Tibial nerve (tissue), 4 donors: ENCODE results near the gene RAB40AL. TPM values are rescaled to one million over a fixed set of nuclear protein-coding genes. Genes with fewer than 3 reads are reported as not detected.
"Not testable (repeated sequence)": the region's sequence is repeated elsewhere in the genome, so short reads cannot be mapped to it uniquely, and the experiment has no call there.

Experiments used
- DNase-seq, 2 donors: peaks; one replicate each; pipeline ENCODE4 v3.0.0-alpha.2; 2019; ENCODE audit warnings: low spot score in 2 of 2
- H3K27ac ChIP-seq, 4 donors: fragments of 200-600 bp; sonication (generic) in 3 of 4; one replicate each; pipeline ENCODE4 v1.5.1; 2017 to 2019; ENCODE audit warnings: mild to moderate bottlenecking in 1 of 4
- H3K27me3 ChIP-seq, 2 donors: fragments of 200-600 bp; sonication (generic) in 1 of 2; one replicate each; pipeline versions ENCODE4 v1.5.1 to v1.6.0; 2017 to 2019
- H3K36me3 ChIP-seq, 3 donors: fragments of 200-600 bp; sonication (generic); one replicate each; pipeline ENCODE4 v1.5.1; 2018 to 2019
- H3K4me1 ChIP-seq, 4 donors: fragments of 200-600 bp; sonication (generic) in 3 of 4; one replicate each; pipeline ENCODE4 v1.5.1; 2017 to 2019
- H3K4me3 ChIP-seq, 4 donors: fragments of 200-600 bp; sonication (generic) in 3 of 4; one replicate each; pipeline ENCODE4 v1.5.1; 2017 to 2019; ENCODE audit warnings: mild to moderate bottlenecking in 1 of 4, moderate library complexity in 1 of 4
- H3K9me3 ChIP-seq, 4 donors: fragments of 200-600 bp; sonication (generic) in 3 of 4; one replicate each; pipeline ENCODE4 v1.5.1; 2017 to 2019
- EP300 ChIP-seq, 2 donors: sonication (generic); formaldehyde crosslinking; IDR thresholded peaks; one replicate each; pipeline ENCODE4 v1.6.1; 2017; ENCODE audit warnings: antibody characterized with exemption in 2 of 2, mild to moderate bottlenecking in 1 of 2
- POLR2A ChIP-seq, 2 donors: fragments of 450-650 bp; IDR thresholded peaks; one replicate each; pipeline ENCODE4 v1.6.1; 2017; ENCODE audit warnings: antibody characterized with exemption in 2 of 2, mild to moderate bottlenecking in 2 of 2, moderate library complexity in 2 of 2
- WGBS, 2 donors: methylation state at CpG; one replicate each; pipeline ENCODE4 v1.1.5; 2018; 5-methylcytosine and 5-hydroxymethylcytosine counted together
- total RNA-seq, 4 donors: library from RNA; depleted of rRNA; stranded (reverse); fragments of >200 nt; gene quantifications; one replicate each; pipeline ENCODE4 v1.1.0, GENCODE V29; 2016
- TF ChIP-seq, protein P1 (sequence below), 5 experiments: fragments of 200-600 bp in 3 of 5; fragments of 450-650 bp in 2 of 5; sonication (generic) in 3 of 5; IDR thresholded peaks; one replicate each; pipeline ENCODE4 v1.5.1; 2016 to 2019; ENCODE audit warnings: antibody characterized with exemption in 5 of 5, mild to moderate bottlenecking in 3 of 5, moderate library complexity in 2 of 5

RAB40AL gene
- total RNA-seq: 1 to 10 TPM in 3 of 4 donors, not detected in 1; 1.4 to 3.3 (median 2.4) TPM

DNA sequence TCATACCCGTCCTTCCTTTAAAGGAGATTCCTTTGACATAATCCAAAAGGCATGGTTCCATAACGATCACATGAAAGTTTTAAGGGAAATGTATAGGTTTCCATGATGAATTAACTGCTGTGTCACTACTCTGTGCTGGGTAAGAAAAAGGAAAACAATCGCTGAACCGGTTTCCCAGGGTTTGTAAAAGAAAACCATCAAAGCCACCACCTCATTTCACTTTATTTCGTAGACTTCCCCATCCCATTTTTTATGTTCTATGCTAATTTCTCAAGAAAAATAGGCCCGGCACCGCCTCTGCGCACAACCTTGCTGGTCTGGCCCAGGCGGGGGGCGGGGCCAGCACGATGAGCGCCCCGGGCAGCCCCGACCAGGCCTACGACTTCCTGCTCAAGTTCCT lies at the start of gene RAB40AL:
Gene RAB40AL, plus strand, starts transcription at position 301 of the 400 bp plus-strand sequence. Its CDS starts 47 bp downstream, at position 348.
- DNase-seq, H3K27me3 ChIP-seq, H3K4me1 ChIP-seq, H3K9me3 ChIP-seq, H3K36me3 ChIP-seq, H3K27ac ChIP-seq, H3K4me3 ChIP-seq: not testable (repeated sequence)
- 83 to 88% methylated on average over 6 to 15 of the region's 15 CpGs for WGBS, 2 donors

DNA sequence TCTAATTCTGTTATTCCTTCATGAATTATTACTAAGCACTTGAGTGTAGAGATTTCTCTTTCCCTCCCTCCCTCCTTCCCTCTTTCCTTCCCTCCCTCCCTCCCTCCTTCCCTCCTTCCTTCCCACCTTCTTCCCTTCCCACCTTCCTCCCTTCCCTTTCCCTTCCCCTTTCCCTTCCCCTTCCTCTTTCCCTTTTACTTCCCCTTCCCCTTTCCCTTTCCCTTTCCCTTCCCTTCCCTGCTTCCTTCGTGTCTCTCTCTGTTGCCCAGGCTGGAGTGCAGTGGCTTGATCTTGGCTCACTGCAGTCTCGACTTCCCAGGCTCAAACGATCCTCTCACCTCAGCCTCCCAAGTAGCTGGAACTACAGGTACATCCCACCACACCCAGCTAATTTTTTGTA lies 49.4 kb upstream of the RAB40AL start:
- no peaks in the 10 kb centered on the region for H3K4me1 ChIP-seq
- H3K9me3 ChIP-seq: no peaks in the 10 kb centered on the region
- WGBS, 2 donors: 71 to 91% methylated on average over 3 of the region's 3 CpGs
- H3K27me3 ChIP-seq: no peaks in the 10 kb centered on the region
- no peak overlapping the region for H3K27ac ChIP-seq
- TF ChIP-seq POLR2A (IDR thresholded peaks at IDR 0.05) (no peak), EP300 (IDR thresholded peaks at IDR 0.05) (no peak)
- TF ChIP-seq, protein P1, sequence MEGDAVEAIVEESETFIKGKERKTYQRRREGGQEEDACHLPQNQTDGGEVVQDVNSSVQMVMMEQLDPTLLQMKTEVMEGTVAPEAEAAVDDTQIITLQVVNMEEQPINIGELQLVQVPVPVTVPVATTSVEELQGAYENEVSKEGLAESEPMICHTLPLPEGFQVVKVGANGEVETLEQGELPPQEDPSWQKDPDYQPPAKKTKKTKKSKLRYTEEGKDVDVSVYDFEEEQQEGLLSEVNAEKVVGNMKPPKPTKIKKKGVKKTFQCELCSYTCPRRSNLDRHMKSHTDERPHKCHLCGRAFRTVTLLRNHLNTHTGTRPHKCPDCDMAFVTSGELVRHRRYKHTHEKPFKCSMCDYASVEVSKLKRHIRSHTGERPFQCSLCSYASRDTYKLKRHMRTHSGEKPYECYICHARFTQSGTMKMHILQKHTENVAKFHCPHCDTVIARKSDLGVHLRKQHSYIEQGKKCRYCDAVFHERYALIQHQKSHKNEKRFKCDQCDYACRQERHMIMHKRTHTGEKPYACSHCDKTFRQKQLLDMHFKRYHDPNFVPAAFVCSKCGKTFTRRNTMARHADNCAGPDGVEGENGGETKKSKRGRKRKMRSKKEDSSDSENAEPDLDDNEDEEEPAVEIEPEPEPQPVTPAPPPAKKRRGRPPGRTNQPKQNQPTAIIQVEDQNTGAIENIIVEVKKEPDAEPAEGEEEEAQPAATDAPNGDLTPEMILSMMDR (IDR thresholded peaks at IDR 0.05): no peak
- no peaks in the 10 kb centered on the region for H3K36me3 ChIP-seq
- DNase-seq: no peak
- H3K4me3 ChIP-seq: no peak overlapping the region

GRCh38 chrX:102892103-102892502 lies 45.0 kb upstream of the RAB40AL start:
- DNase-seq: no peak
- H3K27me3 ChIP-seq: peaks cover 0 to 6% of the 10 kb centered on the region in 2 donors
- no peaks in the 10 kb centered on the region for H3K36me3 ChIP-seq
- H3K4me1 ChIP-seq: no peaks in the 10 kb centered on the region
- TF ChIP-seq, protein P1 (IDR thresholded peaks at IDR 0.05): no peak
- H3K9me3 ChIP-seq: no peaks in the 10 kb centered on the region
- WGBS, 2 donors: 69 to 89% methylated on average over 1 of the region's 1 CpG
- no peak overlapping the region for H3K4me3 ChIP-seq
- no peak overlapping the region for H3K27ac ChIP-seq

DNA sequence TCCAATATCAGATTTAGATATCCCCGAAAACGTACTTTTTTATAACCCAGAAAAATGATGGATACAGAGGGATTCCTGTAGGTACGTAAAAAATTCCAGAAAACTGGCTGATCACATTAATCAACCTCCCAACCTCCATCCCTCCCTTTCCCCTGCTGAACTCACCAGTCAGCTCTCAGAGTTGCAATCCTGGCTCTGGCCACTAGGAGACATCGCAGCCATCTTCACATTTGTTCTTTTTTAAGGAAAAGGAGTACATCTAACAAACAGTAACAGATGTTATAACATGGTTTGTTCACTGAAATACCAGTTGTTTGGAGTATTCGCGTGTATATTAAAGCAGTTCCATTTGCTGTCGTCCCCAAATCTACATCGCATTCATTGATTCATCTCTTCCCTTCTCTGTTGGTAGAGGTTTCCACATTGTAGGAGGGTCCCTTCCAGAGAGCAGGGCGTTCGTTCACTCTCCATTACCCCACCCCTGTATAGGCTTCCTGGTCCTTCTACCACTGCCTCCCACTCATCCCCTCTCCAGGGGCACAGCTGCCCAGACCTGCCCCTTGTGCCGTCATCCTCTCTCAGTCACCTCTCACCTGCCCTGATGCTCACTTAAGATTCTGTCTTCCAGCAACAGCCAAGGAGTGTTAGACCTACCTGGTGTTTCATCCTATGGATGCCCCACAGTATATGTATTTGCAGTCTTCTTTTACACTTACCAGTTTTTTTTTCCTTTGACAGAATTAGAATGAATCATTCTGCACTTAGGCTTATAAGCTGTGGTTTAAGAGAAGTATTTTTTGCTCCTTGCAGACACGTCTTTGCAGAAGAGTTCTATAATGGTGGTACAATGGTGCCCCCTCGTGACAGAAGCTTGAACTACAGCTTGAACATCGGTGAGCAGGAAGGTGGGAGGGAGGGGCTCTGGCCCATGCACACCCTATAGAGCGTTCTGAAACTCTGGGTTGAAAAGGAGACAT lies 36.8 kb upstream of the RAB40AL start:
- DNase-seq: peak; percentile 46 to 74
- TF ChIP-seq, protein P1 (IDR thresholded peaks at IDR 0.05): peak; percentile 34 to 63 (median 46)
- no peak for TF ChIP-seq POLR2A (IDR thresholded peaks at IDR 0.05)
- TF ChIP-seq EP300 (IDR thresholded peaks at IDR 0.05): no peak
- no peaks in the 10 kb centered on the region for H3K9me3 ChIP-seq
- no peaks in the 10 kb centered on the region for H3K36me3 ChIP-seq
- whole genome bisulfite sequencing, 2 donors: 36 to 38% methylated on average over 15 of the region's 15 CpGs
- H3K27ac ChIP-seq: no peak overlapping the region
- H3K27me3 ChIP-seq: peaks cover 0 to 3% of the 10 kb centered on the region in 2 donors
- H3K4me3 ChIP-seq: no peak overlapping the region
- H3K4me1 ChIP-seq: no peaks in the 10 kb centered on the region

DNA sequence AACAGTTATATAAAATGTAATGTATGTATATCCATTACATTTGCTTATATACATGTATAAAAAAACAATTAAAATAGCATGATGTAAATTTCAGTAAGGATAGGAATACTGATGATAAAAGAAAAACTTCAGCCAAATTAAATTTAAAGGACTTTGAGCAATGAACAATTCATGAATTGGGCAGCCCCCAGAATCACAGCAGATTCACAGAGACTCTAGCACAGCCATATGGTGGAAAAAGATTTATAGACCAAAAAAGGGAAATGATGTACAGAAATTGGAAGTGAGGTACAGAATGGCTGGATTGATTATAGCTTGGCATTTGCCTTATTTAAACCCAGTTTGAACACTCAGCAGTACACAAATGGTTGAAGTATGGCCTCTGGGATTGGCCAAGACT lies 34.7 kb upstream of the RAB40AL start:
- Histone ChIP-seq H3K4me3 (no peak overlapping the region), H3K27ac (no peak overlapping the region), H3K9me3 (no peaks in the 10 kb centered on the region), H3K27me3 (no peaks in the 10 kb centered on the region), H3K36me3 (peaks cover 0 to 7% (median 0%) of the 10 kb centered on the region in 3 donors), H3K4me1 (no peaks in the 10 kb centered on the region)
- TF ChIP-seq POLR2A (IDR thresholded peaks at IDR 0.05) (no peak), EP300 (IDR thresholded peaks at IDR 0.05) (no peak)
- TF ChIP-seq, protein P1 (IDR thresholded peaks at IDR 0.05): no peak
- DNase-seq: no peak
